Prostate gland (tissue), 2 donors: Measurements from ENCODE around the gene TRIM75. TPM values are rescaled to one million over a fixed set of nuclear protein-coding genes. Genes with fewer than 3 reads are reported as not detected.

Experiments
- small RNA-seq, 2 donors: library from RNA; depleted of rRNA; stranded (forward); fragments of <200 nt; gene quantifications; one replicate each; pipeline ENCODE3, GENCODE V24; 2016
- total RNA-seq, 2 donors: library from RNA; depleted of rRNA; stranded (reverse); fragments of >200 nt; gene quantifications; one replicate each; pipeline ENCODE4 v1.1.0, GENCODE V29; 2016

Gene TRIM75
- total RNA-seq, 2 donors from 2014 or later: 0.40 TPM; not detected in 1

Small RNA genes lying within 50 kb of the gene (small RNA-seq; reads per million reads assigned to genes)
- gene AC106872.12: 0 reads per million in 2 donors

Other genes starting within 250 kb of the TRIM75 start
- gene APELA, start 176.7 kb upstream of the TRIM75 start, total RNA-seq: 10 to 100 TPM in 1 of 2 donors, 1 to 10 TPM in 1; 1.4 to 13.1 TPM
- 1 to 10 TPM in 1 of 2 donors, under 1 TPM in 1; 0.23 to 1.3 TPM for gene TRIM61, start 76.2 kb upstream of the TRIM75 start, total RNA-seq
- gene TRIM60, start 21.9 kb upstream of the TRIM75 start, total RNA-seq: not detected
- gene TMEM192, start 59.0 kb downstream of the TRIM75 start, total RNA-seq: 10 to 100 TPM; 22.3 to 43.3 TPM
- gene KLHL2, start 153.7 kb downstream of the TRIM75 start, total RNA-seq: 10 to 100 TPM; 20.4 to 22.2 TPM